Stimulated activated CD8-positive, alpha-beta memory T cell treated with anti-CD3 and anti-CD28 coated beads, Interleukin-4, amount 100 ng/mL, for 1 hour (primary cell): ENCODE data around the gene RABEP1.
"Not testable (repeated sequence)": the region's sequence is repeated elsewhere in the genome, so short reads cannot be mapped to it uniquely, and the experiment has no call there.

Source experiments
- DNase-seq, 2 donors: peaks; one replicate each; pipeline ENCODE4 v3.0.0-alpha.2; 2020; ENCODE audit warnings: low read depth in 2 of 2, low spot score in 1 of 2

Gene RABEP1

GRCh38 chr17:5281814-5282641 lies at the start of gene RABEP1:
Gene RABEP1 (plus strand): TSS chr17:5282284. CDS start chr17:5282487, 203 bp downstream.
- peak; percentile 89 to 91 for DNase-seq

GRCh38 chr17:5233492-5233891 lies 48.6 kb upstream of the RABEP1 start:
- DNase-seq = not testable (repeated sequence)

GRCh38 chr17:5234645-5235576 lies 47.2 kb upstream of the RABEP1 start, which contains the start of gene SCIMP:
Gene SCIMP (minus strand): TSS chr17:5234860. CDS start chr17:5234755, 105 bp downstream.
- no peak for DNase-seq

- no peak for DNase-seq
Measured at GRCh38 chr17:5236938-5237540, 45.0 kb upstream of the RABEP1 start.

GRCh38 chr17:5237541-5238016 lies 44.5 kb upstream of the RABEP1 start:
- no peak for DNase-seq

- DNase-seq = no peak
Measured at GRCh38 chr17:5238333-5238732, 43.8 kb upstream of the RABEP1 start.

- DNase-seq = not testable (repeated sequence)
Measured at GRCh38 chr17:5239769-5240168, 42.3 kb upstream of the RABEP1 start.

- DNase-seq = no peak
Measured at GRCh38 chr17:5241861-5242671, 40.0 kb upstream of the RABEP1 start.

GRCh38 chr17:5247621-5248020 lies 34.5 kb upstream of the RABEP1 start:
- DNase-seq = no peak

GRCh38 chr17:5248821-5249479 lies 33.1 kb upstream of the RABEP1 start:
- DNase-seq = no peak

- peak in 1 of 2 donors; percentile 37 for DNase-seq
Measured at GRCh38 chr17:5249615-5250014, 32.5 kb upstream of the RABEP1 start.

GRCh38 chr17:5254414-5254813 lies 27.7 kb upstream of the RABEP1 start:
- DNase-seq = no peak

- DNase-seq = no peak
Measured at GRCh38 chr17:5254903-5255521, 27.1 kb upstream of the RABEP1 start.

- DNase-seq = no peak
Measured at GRCh38 chr17:5257124-5257523, 25.0 kb upstream of the RABEP1 start.

- DNase-seq = no peak
Measured at GRCh38 chr17:5260542-5260941, 21.5 kb upstream of the RABEP1 start.

- no peak for DNase-seq
Measured at GRCh38 chr17:5262416-5262991, 19.6 kb upstream of the RABEP1 start.

- DNase-seq = no peak
Measured at GRCh38 chr17:5263441-5263840, 18.6 kb upstream of the RABEP1 start.

- DNase-seq = no peak
Measured at GRCh38 chr17:5264893-5265292, 17.2 kb upstream of the RABEP1 start.
